CD4-positive, alpha-beta T cell treated with Interleukin-6 for 4 hours (primary cell): ENCODE data around the gene HOXD9.

Experiments
- DNase-seq: peaks from one replicate; pipeline ENCODE4 v3.0.0-alpha.2; 2020; ENCODE audit warnings: mixed read lengths

The HOXD9 gene

GRCh38 chr2:176156807-176157498 is 34.4 kb downstream of the HOXD9 start, which contains the start of gene HOXD3:
Gene HOXD3, plus strand, starts transcription at chr2:176157307. Its CDS starts 11,808 bp downstream, at chr2:176169115.
- DNase-seq = no peak

- DNase-seq = no peak
Observed at GRCh38 chr2:176157499-176158185, 35.1 kb downstream of the HOXD9 start.

GRCh38 chr2:176158186-176158591 is 35.7 kb downstream of the HOXD9 start:
- DNase-seq = no peak

GRCh38 chr2:176158855-176159662 is 36.5 kb downstream of the HOXD9 start:
- DNase-seq = no peak

GRCh38 chr2:176159663-176160250 is 37.2 kb downstream of the HOXD9 start:
- DNase-seq = no peak

- no peak for DNase-seq
Observed at GRCh38 chr2:176160251-176160985, 37.9 kb downstream of the HOXD9 start.

- no peak for DNase-seq
Observed at GRCh38 chr2:176160986-176161824, 38.7 kb downstream of the HOXD9 start.

- DNase-seq = no peak
Observed at GRCh38 chr2:176161825-176162626, 39.5 kb downstream of the HOXD9 start.

- no peak for DNase-seq
Observed at GRCh38 chr2:176162911-176163671, 40.6 kb downstream of the HOXD9 start.

GRCh38 chr2:176163672-176164056 is 41.1 kb downstream of the HOXD9 start:
- DNase-seq = no peak

- no peak for DNase-seq
Observed at GRCh38 chr2:176164201-176164600, 41.7 kb downstream of the HOXD9 start.

GRCh38 chr2:176164611-176165369 is 42.3 kb downstream of the HOXD9 start:
- no peak for DNase-seq

GRCh38 chr2:176165370-176166050 is 43.0 kb downstream of the HOXD9 start:
- no peak for DNase-seq

- DNase-seq = no peak
Observed at GRCh38 chr2:176166272-176166671, 43.8 kb downstream of the HOXD9 start.

- DNase-seq = no peak
Observed at GRCh38 chr2:176167398-176167797, 44.9 kb downstream of the HOXD9 start.

- no peak for DNase-seq
Observed at GRCh38 chr2:176169181-176169580, 46.7 kb downstream of the HOXD9 start.

- DNase-seq = no peak
Observed at GRCh38 chr2:176169711-176170110, 47.2 kb downstream of the HOXD9 start.

GRCh38 chr2:176170602-176171305 is 48.2 kb downstream of the HOXD9 start:
- no peak for DNase-seq
